ENCODE results near the gene RBMS3. TPM values are rescaled to one million over a fixed set of nuclear protein-coding genes. Genes with fewer than 3 reads are reported as not detected.

The RBMS3 gene
- total and polyA plus RNA-seq, 2 experiments from 2014 or later, result 20.8 TPM

- H3K27ac ChIP-seq, result no peak overlapping the region
- no peak overlapping the region for H3K4me3 ChIP-seq
- TF ChIP-seq CTCF (IDR thresholded peaks at IDR 0.05; ENCODE audit: low read depth, low read length), result no peak
- H3K36me3 ChIP-seq, result no peaks in the 10 kb centered on the region
- H3K4me1 ChIP-seq (ENCODE audit: low read depth), result no peaks in the 10 kb centered on the region
- no peaks in the 10 kb centered on the region for H3K9me3 ChIP-seq (ENCODE audit: low read depth)
- no peaks in the 10 kb centered on the region for H3K27me3 ChIP-seq
- DNase-seq (ENCODE audit: low read depth in 1 of 2, low spot score in 1 of 2), result no peak
These were observed 82.2 kb downstream of the RBMS3 start for GRCh38 chr3:29363110-29363509.

GRCh38 chr3:29370021-29370420, 89.2 kb downstream of the RBMS3 start:
- Histone ChIP-seq H3K4me1 (ENCODE audit: low read depth) (no peaks in the 10 kb centered on the region), H3K36me3 (no peaks in the 10 kb centered on the region), H3K4me3 (no peak overlapping the region), H3K27ac (no peak overlapping the region), H3K27me3 (no peaks in the 10 kb centered on the region), H3K9me3 (ENCODE audit: low read depth) (no peaks in the 10 kb centered on the region)
- no peak for DNase-seq (ENCODE audit: low read depth in 1 of 2, low spot score in 1 of 2)
- TF ChIP-seq CTCF (IDR thresholded peaks at IDR 0.05; ENCODE audit: low read depth, low read length), result no peak

GRCh38 chr3:29370476-29371420, 89.9 kb downstream of the RBMS3 start:
- Histone ChIP-seq H3K4me1 (ENCODE audit: low read depth) (no peaks in the 10 kb centered on the region), H3K4me3 (no peak overlapping the region), H3K27ac (no peak overlapping the region), H3K9me3 (ENCODE audit: low read depth) (no peaks in the 10 kb centered on the region), H3K36me3 (no peaks in the 10 kb centered on the region), H3K27me3 (no peaks in the 10 kb centered on the region)
- no peak for TF ChIP-seq CTCF (IDR thresholded peaks at IDR 0.05; ENCODE audit: low read depth, low read length)
- no peak for DNase-seq (ENCODE audit: low read depth in 1 of 2, low spot score in 1 of 2)

GRCh38 chr3:29373131-29373680, 92.3 kb downstream of the RBMS3 start:
- H3K36me3 ChIP-seq, result no peaks in the 10 kb centered on the region
- H3K4me3 ChIP-seq, result no peak overlapping the region
- no peaks in the 10 kb centered on the region for H3K4me1 ChIP-seq (ENCODE audit: low read depth)
- peak in 1 of 2 donors; percentile 39 for DNase-seq (ENCODE audit: low read depth in 1 of 2, low spot score in 1 of 2)
- no peaks in the 10 kb centered on the region for H3K27me3 ChIP-seq
- no peak for TF ChIP-seq CTCF (IDR thresholded peaks at IDR 0.05; ENCODE audit: low read depth, low read length)
- H3K9me3 ChIP-seq (ENCODE audit: low read depth), result no peaks in the 10 kb centered on the region
- no peak overlapping the region for H3K27ac ChIP-seq

GRCh38 chr3:29374226-29374625, 93.4 kb downstream of the RBMS3 start:
- H3K27ac ChIP-seq, result no peak overlapping the region
- no peaks in the 10 kb centered on the region for H3K27me3 ChIP-seq
- no peak for TF ChIP-seq CTCF (IDR thresholded peaks at IDR 0.05; ENCODE audit: low read depth, low read length)
- DNase-seq (ENCODE audit: low read depth in 1 of 2, low spot score in 1 of 2), result peak in 1 of 2 donors; percentile 25
- H3K4me1 ChIP-seq (ENCODE audit: low read depth), result no peaks in the 10 kb centered on the region
- no peaks in the 10 kb centered on the region for H3K36me3 ChIP-seq
- H3K4me3 ChIP-seq, result no peak overlapping the region
- H3K9me3 ChIP-seq (ENCODE audit: low read depth), result no peaks in the 10 kb centered on the region
